ENCODE results near the gene NNMT. TPM values are rescaled to one million over a fixed set of nuclear protein-coding genes. Genes with fewer than 3 reads are reported as not detected.

NNMT gene
- total and polyA plus RNA-seq, 2 donors (not counting 3 experiments of a cell fraction or from before 2014, with no cell fraction given): 330 to 454 TPM

DNA sequence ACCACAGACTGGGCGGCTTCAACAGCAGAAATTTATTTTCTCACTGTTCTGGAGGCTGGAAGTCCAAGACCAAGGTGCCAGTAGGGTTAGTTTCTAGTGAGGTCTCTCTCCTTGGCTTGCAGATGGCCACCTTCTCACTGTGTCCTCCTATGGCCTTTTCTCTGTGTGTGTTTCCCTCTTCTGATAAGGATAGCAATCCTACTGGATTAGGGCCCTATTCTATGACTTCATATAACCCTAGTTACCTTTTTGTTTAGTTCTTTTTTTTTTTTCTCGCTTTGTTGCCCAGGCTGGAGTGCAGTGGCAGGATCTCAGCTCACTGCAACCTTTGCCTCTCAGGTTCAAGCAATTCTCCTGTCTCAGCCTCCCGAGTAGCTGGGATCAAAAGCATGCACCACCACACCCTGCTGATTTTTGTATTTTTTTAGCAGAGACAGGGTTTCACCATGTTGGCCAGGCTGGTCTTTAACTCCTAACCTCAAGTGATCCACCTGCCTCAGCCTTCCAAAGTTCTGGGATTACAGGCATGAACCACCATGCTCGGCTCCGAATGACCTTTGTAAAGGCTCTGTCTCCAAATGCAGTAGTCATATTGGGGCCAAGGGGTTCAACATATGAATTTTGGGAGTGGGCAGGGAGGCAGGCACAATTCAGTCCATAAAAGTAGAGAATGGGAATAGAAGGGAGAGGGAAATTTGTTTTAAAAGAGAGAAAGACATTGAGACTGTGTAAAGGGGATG, 25.5 kb upstream of the NNMT start:
- BruUV-seq (replicated peaks): no TSS peak

More for the DNA sequence above, 25.5 kb upstream of the NNMT start:
- Histone ChIP-seq H3K79me2 (ENCODE audit: control insufficient read depth, insufficient read depth, low read length) (no peaks in the 10 kb centered on the region), H3K9me1 (replicated peaks; ENCODE audit: control insufficient read depth, extremely low read depth, insufficient read depth, low read length) (no peaks in the 10 kb centered on the region), H3K9ac (replicated peaks; ENCODE audit: extremely low read depth, insufficient read depth, low read length) (no peak overlapping the region), H4K20me1 (replicated peaks; ENCODE audit: control insufficient read depth, extremely low read depth, insufficient read depth, low read length) (no peaks in the 10 kb centered on the region), H3K4me1 (ENCODE audit: control insufficient read depth, extremely low read depth, insufficient read depth, low read length) (no peaks in the 10 kb centered on the region), H3K4me2 (ENCODE audit: insufficient read depth, low read length) (no peak overlapping the region), H3K27ac (ENCODE audit: insufficient read depth, low read depth, low read length) (no peak overlapping the region), H3K36me3 (ENCODE audit: control insufficient read depth in 2 of 2, extremely low read depth in 1 of 2, insufficient read depth in 2 of 2, low read length in 2 of 2) (no peaks in the 10 kb centered on the region), H3K9me3 (replicated peaks; ENCODE audit: control insufficient read depth, insufficient read depth, low read length) (no peaks in the 10 kb centered on the region), H2AFZ (ENCODE audit: low read depth, low read length) (no peak overlapping the region), H3K27me3 (ENCODE audit: control insufficient read depth in 2 of 2, insufficient read depth in 2 of 2, low read length in 2 of 2) (peaks cover 27 to 33% of the 10 kb centered on the region in 2 experiments), H3K4me3 (replicated peaks in 1 of 3; ENCODE audit: insufficient read depth in 1 of 3, low read depth in 1 of 3, low read length in 3 of 3) (no peak overlapping the region)
- FAIRE-seq (no peak), DNase-seq (ENCODE audit: low read depth, low spot score) (no peak)
- CTCF ChIA-PET: interaction anchor here (2.1 kb wide), 1 partner anchor 375 kb away, joined by 6 read pairs; no protein-coding TSS in a partner anchor
- TF ChIP-seq POLR2A (IDR thresholded peaks at IDR 0.05; ENCODE audit: low read depth, low read length): no peak
- TF ChIP-seq, protein P1, sequence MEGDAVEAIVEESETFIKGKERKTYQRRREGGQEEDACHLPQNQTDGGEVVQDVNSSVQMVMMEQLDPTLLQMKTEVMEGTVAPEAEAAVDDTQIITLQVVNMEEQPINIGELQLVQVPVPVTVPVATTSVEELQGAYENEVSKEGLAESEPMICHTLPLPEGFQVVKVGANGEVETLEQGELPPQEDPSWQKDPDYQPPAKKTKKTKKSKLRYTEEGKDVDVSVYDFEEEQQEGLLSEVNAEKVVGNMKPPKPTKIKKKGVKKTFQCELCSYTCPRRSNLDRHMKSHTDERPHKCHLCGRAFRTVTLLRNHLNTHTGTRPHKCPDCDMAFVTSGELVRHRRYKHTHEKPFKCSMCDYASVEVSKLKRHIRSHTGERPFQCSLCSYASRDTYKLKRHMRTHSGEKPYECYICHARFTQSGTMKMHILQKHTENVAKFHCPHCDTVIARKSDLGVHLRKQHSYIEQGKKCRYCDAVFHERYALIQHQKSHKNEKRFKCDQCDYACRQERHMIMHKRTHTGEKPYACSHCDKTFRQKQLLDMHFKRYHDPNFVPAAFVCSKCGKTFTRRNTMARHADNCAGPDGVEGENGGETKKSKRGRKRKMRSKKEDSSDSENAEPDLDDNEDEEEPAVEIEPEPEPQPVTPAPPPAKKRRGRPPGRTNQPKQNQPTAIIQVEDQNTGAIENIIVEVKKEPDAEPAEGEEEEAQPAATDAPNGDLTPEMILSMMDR (IDR thresholded peaks at IDR 0.05; ENCODE audit: extremely low read depth in 1 of 2, insufficient read depth in 1 of 2, low read depth in 1 of 2, low read length in 2 of 2): no peak
- TF ChIP-seq POLR2AphosphoS5 (IDR thresholded peaks at IDR 0.05; ENCODE audit: insufficient read depth, low read depth, low read length): no peak
- TF ChIP-seq, protein P2, sequence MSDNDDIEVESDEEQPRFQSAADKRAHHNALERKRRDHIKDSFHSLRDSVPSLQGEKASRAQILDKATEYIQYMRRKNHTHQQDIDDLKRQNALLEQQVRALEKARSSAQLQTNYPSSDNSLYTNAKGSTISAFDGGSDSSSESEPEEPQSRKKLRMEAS (IDR thresholded peaks at IDR 0.05; ENCODE audit: insufficient read depth, insufficient read length): no peak
- no peak for TF ChIP-seq GATA2 (IDR thresholded peaks at IDR 0.05; ENCODE audit: insufficient read depth, insufficient read length, low read depth, low read length)
- no peak for TF ChIP-seq MYC (IDR thresholded peaks at IDR 0.05; ENCODE audit: low read depth, low read length)
- no peak for TF ChIP-seq EZH2 (IDR thresholded peaks at IDR 0.05; ENCODE audit: borderline replicate concordance, low read depth, low read length, severe bottlenecking)
- no peak for TF ChIP-seq FOS (IDR thresholded peaks at IDR 0.05; ENCODE audit: borderline replicate concordance, insufficient read depth, low read length)
- no peak for TF ChIP-seq JUN (IDR thresholded peaks at IDR 0.05; ENCODE audit: borderline replicate concordance, insufficient read depth, insufficient read length, low read depth)
- dilution Hi-C loops (cut with MboI; ENCODE audit: extremely low pct_ligation_motif_present, low sequenced_read_pairs): loop anchor here (25.0 kb wide), 1 partner anchor 233 kb away; no protein-coding TSS in a partner anchor
- intact Hi-C loops (cut with micrococcal nuclease): no loop called here
- POLR2A ChIA-PET: no interaction called here

Measured in endothelial cell of umbilical vein (primary cell).